GM12878 (cell line): ENCODE results near the gene KLHL34.

Source experiments
- CBFB ChIP-seq: IDR thresholded peaks from 2 replicates; pipeline ENCODE4 v1.6.1; 2016; ENCODE audit warnings: antibody characterized with exemption, low read depth
- CTCF ChIP-seq, 3 experiments: IDR thresholded peaks in 2 of 3; conservative IDR thresholded peaks in 1 of 3; 2 replicates each; pipeline ENCODE4 v1.5.1; 2011; ENCODE audit warnings: low read depth in 3 of 3, low read length in 3 of 3, mild to moderate bottlenecking in 3 of 3, control low read depth in 2 of 3, moderate library complexity in 2 of 3, inconsistent platforms in 1 of 3, mixed read lengths in 1 of 3; ENCODE audit not compliant: control insufficient read depth in 2 of 3, insufficient read depth in 1 of 3; ENCODE audit errors: extremely low read depth in 1 of 3
- EGR1 ChIP-seq, 2 experiments: IDR thresholded peaks; 1 replicate in 1 of 2; 2 replicates in 1 of 2; pipeline ENCODE4 v1.6.1; 2011 to 2012; ENCODE audit warnings: low read depth in 2 of 2, low read length in 2 of 2, borderline replicate concordance in 1 of 2, mild to moderate bottlenecking in 1 of 2, moderate library complexity in 1 of 2
- FOS ChIP-seq: IDR thresholded peaks from 3 replicates; pipeline ENCODE4 v1.6.1; 2011; ENCODE audit warnings: borderline replicate concordance; ENCODE audit not compliant: insufficient read length; ENCODE audit errors: extremely low read depth
- KAT2A ChIP-seq: conservative IDR thresholded peaks from 2 replicates; pipeline ENCODE4 v1.6.1; 2011; ENCODE audit warnings: low read depth, low read length; ENCODE audit not compliant: control insufficient read depth
- KDM1A ChIP-seq: fragments of 200-600 bp; sonication (generic); IDR thresholded peaks from 2 replicates; pipeline ENCODE4 v1.6.1; 2016; ENCODE audit warnings: borderline replicate concordance
- MYB ChIP-seq: fragments of 150-350 bp; IDR thresholded peaks from 2 replicates; pipeline ENCODE4 v1.6.1; 2014; ENCODE audit warnings: mild to moderate bottlenecking, low read depth, low read length, borderline replicate concordance
- NR2C2 ChIP-seq: IDR thresholded peaks from 2 replicates; pipeline ENCODE4 v1.6.1; 2011; ENCODE audit warnings: borderline replicate concordance, low read depth; ENCODE audit not compliant: control insufficient read depth, insufficient read length
- POLR2A ChIP-seq: IDR thresholded peaks from 2 replicates; pipeline ENCODE4 v1.6.1; 2011; ENCODE audit warnings: low read depth, mild to moderate bottlenecking, low read length
- SMC3 ChIP-seq: IDR thresholded peaks from 2 replicates; pipeline ENCODE4 v1.6.1; 2011; ENCODE audit warnings: low read length, improper control_type of control experiment, borderline replicate concordance
- USF1 ChIP-seq: IDR thresholded peaks from 2 replicates; pipeline ENCODE4 v1.6.1; 2011; ENCODE audit warnings: borderline replicate concordance, low read depth, mild to moderate bottlenecking, moderate library complexity, mixed read lengths, low read length; ENCODE audit not compliant: insufficient read depth; ENCODE audit errors: extremely low read length
- YY1 ChIP-seq: IDR thresholded peaks from 2 replicates; pipeline ENCODE4 v1.6.1; 2011; ENCODE audit warnings: low read depth, mild to moderate bottlenecking, low read length
- ZNF274 ChIP-seq: IDR thresholded peaks from one replicate; pipeline ENCODE4 v1.8.0; 2011; ENCODE audit not compliant: insufficient read length, insufficient read depth

GRCh38 chrX:21702725-21703124 lies 44.6 kb upstream of the KLHL34 start:
- TF ChIP-seq YY1 (no peak), USF1 (no peak), KAT2A (no peak), ZNF274 (no peak), MYB (no peak), NR2C2 (no peak), CTCF (IDR thresholded peaks at IDR 0.05 in 2 of 3, conservative IDR thresholded peaks at IDR 0.05 in 1 of 3; ENCODE audit: control insufficient read depth in 2 of 3, extremely low read depth in 1 of 3, insufficient read depth in 1 of 3, low read depth in 3 of 3, low read length in 3 of 3) (no peak), FOS (no peak), EGR1 (IDR thresholded peaks at IDR 0.05; ENCODE audit: borderline replicate concordance in 1 of 2, low read depth in 2 of 2, low read length in 2 of 2) (no peak), POLR2A (no peak), SMC3 (no peak), CBFB (no peak), KDM1A (no peak)
